ENCODE data around the gene PLPP3. TPM values are rescaled to one million over a fixed set of nuclear protein-coding genes. Genes with fewer than 3 reads are reported as not detected.
"Not testable (repeated sequence)": the region's sequence is repeated elsewhere in the genome, so short reads cannot be mapped to it uniquely, and the experiment has no call there.

Gene PLPP3
- 26.5 and 26.7 TPM in 2 replicates for total RNA-seq (2014; rRNA removed; shearing (Covaris generic))
- 28.1 and 42.2 TPM in 2 replicates for polyA plus RNA-seq (2015; cell fraction: cytosol; rRNA removed)
- 15.1 and 17.5 TPM in 2 replicates for polyA plus RNA-seq (2015; cell fraction: nucleus; rRNA removed)

DNA sequence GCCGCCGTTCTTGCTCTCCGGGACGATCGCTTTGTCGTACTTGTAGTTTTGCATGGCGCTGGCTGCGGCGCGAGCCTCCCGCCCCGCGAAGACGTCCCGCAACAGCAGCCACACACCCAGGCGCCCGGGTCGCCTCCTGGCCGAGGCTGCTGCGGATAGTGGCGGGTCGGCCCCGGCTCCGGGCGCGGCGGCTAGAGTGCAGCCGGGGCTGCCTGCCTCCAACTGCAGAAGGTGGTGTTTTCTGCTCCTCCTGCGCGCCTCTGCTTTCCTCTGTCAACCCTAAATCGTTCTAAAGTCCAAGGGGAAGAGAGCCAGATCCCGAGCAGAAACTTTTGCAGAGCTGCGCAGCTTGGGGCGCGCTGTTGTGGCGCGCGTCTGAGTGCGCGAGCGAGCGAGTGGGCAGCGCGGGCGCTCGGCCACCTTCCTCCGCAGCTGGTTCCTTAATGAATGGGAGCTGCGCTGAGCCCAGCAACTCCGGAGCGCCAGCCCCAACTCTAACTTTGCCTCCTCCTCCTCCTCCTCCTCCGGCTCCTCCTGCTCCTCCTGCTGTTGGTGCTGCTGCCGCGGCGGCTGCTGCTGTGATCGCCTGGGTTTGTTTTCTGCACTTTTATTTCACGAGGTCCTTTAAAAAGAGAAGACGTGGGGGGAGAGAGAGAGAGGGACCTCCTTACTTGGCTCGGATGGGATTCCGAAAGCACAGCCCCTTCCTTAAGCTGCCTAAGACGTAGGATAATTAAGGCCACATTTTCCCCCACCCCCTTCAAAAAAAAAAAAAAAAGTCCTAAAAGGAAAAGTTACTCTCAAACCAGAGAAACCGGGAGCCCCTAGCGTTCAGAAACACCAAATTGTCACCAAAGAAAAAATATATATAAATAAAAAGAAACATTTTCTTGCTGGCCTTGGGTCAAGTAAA, at the start of gene PLPP3:
Gene PLPP3 (minus strand): TSS at position 601 of the 913 bp plus-strand sequence. CDS start 547 bp downstream, at position 54.
- peak; percentile 86 for DNase-seq (ENCODE audit: low read depth, low spot score)
- in situ Hi-C loops (cut with HindIII; ENCODE audit: low pct_unique_long_range_greater_than_20kb, low sequenced_read_pairs) = no loop called here

GRCh38 chr1:56627636-56628039, 48.3 kb upstream of the PLPP3 start:
- DNase-seq (ENCODE audit: low read depth, low spot score) = no peak
- in situ Hi-C loops (cut with HindIII; ENCODE audit: low pct_unique_long_range_greater_than_20kb, low sequenced_read_pairs) = no loop called here

DNA sequence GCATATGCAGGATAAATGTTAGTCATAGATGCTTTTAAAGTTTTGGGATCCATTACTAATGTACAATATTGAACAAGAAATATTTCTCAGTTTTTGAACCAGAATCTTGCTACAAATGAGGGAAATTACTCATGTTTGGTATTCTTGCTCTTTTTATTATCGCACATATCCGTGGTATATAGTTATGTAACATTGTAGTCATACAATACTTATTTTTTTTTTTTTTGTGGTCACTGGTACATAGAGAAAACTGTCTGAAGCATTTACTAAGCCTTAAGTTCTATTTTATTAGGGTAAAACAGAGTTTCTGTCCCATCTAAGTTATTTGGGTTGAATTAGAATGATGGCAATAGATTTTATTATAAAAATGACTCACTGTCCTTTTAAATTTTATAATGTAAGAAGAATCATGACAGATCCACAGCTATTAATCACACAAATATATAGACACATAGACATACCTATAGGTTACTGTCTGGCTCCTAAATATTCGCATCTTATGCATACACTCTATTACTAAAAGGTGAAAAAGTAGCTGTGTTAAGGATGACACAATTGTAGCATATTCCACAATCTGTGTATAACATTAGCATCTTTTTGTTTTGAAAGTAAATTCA, 47.8 kb upstream of the PLPP3 start:
- DNase-seq (ENCODE audit: low read depth, low spot score) = no peak
- in situ Hi-C loops (cut with HindIII; ENCODE audit: low pct_unique_long_range_greater_than_20kb, low sequenced_read_pairs) = no loop called here

DNA sequence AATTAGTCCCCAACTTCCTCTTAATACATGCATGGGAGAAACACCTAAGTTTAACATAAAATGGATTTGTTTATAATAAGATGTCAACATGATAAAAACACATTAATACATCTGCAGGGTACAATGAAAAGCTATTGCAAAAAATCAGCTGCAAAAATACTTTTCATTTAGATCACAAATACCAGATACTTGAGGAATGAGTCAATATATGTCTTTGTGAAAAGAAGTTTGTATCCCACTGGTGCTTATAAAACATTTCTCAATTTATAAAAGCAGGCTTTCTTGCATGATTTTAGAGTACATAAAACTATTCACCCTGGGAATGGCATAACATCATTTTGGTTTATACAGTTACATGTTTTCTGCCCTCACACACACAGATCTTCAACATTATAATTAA, 47.2 kb upstream of the PLPP3 start:
- in situ Hi-C loops (cut with HindIII; ENCODE audit: low pct_unique_long_range_greater_than_20kb, low sequenced_read_pairs) = no loop called here
- no peak for DNase-seq (ENCODE audit: low read depth, low spot score)

DNA sequence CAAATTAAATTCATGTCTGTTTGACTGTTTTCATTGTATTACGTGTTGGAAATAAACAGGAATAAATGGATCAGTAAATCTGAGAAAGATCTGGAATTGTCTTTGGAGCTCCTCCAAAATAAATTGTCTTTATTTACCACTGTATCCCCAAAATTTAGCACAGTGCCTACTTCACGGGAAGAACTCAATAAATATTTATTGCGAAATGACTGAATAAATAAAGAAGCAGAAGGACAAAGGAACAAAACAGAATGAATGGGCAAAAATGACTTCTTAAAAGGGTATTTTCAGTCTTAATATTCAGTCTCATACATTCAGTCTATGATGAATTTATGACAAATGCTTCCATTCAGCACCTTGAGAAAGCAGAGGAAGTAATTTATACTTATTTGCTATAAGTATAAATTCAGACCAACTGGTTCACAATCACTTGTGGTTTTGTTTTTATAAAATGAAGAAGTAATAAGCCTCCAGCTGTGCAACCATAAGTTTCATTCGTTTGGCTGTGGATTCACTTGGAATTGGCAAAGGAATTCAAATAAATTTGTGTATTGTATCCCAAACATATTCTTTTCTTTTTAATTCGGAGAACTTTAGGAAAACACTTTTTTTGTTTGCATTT, 46.6 kb upstream of the PLPP3 start:
- in situ Hi-C loops (cut with HindIII; ENCODE audit: low pct_unique_long_range_greater_than_20kb, low sequenced_read_pairs) = no loop called here
- DNase-seq (ENCODE audit: low read depth, low spot score) = no peak

- peak; percentile 14 for DNase-seq (ENCODE audit: low read depth, low spot score)
- in situ Hi-C loops (cut with HindIII; ENCODE audit: low pct_unique_long_range_greater_than_20kb, low sequenced_read_pairs) = no loop called here
Measured at GRCh38 chr1:56617141-56617540, 37.8 kb upstream of the PLPP3 start.

GRCh38 chr1:56610770-56611169, 31.4 kb upstream of the PLPP3 start:
- in situ Hi-C loops (cut with HindIII; ENCODE audit: low pct_unique_long_range_greater_than_20kb, low sequenced_read_pairs) = not testable (repeated sequence)
- DNase-seq (ENCODE audit: low read depth, low spot score) = peak; percentile 62

- in situ Hi-C loops (cut with HindIII; ENCODE audit: low pct_unique_long_range_greater_than_20kb, low sequenced_read_pairs) = not testable (repeated sequence)
Measured at GRCh38 chr1:56610097-56610496, 30.7 kb upstream of the PLPP3 start.

DNA sequence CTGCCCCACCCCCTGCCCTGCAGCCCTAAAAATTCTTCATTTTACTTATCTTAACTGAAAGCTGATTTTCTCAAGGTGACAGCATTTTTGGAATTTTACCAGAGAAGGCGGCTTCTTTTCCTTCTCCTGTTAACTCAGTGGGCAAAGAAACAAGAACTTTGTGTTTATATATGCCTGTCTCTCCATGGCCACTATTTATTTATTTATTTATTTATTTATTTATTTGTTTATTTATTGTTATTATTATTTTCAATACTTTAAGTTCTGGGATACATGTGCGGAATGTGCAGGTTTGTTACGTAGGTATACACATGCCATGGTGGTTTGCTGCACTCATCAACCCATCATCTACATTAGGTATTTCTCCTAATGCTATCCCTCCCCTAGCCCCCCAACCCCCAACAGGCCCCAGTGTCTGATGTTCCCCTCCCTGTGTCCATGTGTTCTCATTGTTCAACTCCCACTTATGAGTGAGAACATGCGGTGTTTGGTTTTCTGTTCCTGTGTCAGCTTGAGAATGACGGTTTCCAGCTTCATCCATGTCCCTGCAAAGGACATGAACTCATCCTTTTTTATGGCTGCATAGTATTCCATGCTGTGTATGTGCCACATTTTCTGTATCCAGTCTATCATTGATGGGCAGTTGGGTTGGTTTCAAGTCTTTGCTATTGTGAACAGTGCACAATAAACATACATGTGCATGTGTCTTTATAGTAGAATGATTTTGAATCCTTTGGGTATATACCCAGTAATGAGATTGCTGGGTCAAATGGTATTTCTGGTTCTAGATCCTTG, 16.2 kb upstream of the PLPP3 start:
- DNase-seq (ENCODE audit: low read depth, low spot score); in situ Hi-C loops (cut with HindIII; ENCODE audit: low pct_unique_long_range_greater_than_20kb, low sequenced_read_pairs): not testable (repeated sequence)

More at GRCh38 chr1:56610097-56610496, 30.7 kb upstream of the PLPP3 start:
- DNase-seq (ENCODE audit: low read depth, low spot score) = not testable (repeated sequence)

DNA sequence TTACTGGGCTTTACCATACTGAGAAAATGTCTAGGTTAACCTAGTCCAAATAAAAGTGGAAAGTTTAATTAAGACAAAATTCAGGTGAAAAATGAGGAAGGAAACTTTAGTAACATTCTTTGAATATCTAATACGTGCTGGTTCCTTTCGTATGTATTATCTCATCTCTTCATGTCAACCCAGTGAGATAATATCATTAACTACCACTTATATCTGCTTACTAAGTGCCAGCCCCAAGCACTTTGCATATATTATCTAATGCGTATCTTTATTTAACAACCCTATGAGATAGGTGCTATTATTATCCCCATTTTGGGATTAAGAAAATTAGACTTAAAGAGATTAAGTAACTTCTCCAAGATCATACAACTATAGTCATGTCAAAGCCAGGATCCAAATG, 12.5 kb upstream of the PLPP3 start:
- no peak for DNase-seq (ENCODE audit: low read depth, low spot score)
- in situ Hi-C loops (cut with HindIII; ENCODE audit: low pct_unique_long_range_greater_than_20kb, low sequenced_read_pairs) = no loop called here

GRCh38 chr1:56590520-56591011, 11.2 kb upstream of the PLPP3 start:
- in situ Hi-C loops (cut with HindIII; ENCODE audit: low pct_unique_long_range_greater_than_20kb, low sequenced_read_pairs) = no loop called here

GRCh38 chr1:56589369-56589768, 10.0 kb upstream of the PLPP3 start:
- in situ Hi-C loops (cut with HindIII; ENCODE audit: low pct_unique_long_range_greater_than_20kb, low sequenced_read_pairs) = no loop called here
- DNase-seq (ENCODE audit: low read depth, low spot score) = no peak

More at GRCh38 chr1:56590520-56591011, 11.2 kb upstream of the PLPP3 start:
- no peak for DNase-seq (ENCODE audit: low read depth, low spot score)

DNA sequence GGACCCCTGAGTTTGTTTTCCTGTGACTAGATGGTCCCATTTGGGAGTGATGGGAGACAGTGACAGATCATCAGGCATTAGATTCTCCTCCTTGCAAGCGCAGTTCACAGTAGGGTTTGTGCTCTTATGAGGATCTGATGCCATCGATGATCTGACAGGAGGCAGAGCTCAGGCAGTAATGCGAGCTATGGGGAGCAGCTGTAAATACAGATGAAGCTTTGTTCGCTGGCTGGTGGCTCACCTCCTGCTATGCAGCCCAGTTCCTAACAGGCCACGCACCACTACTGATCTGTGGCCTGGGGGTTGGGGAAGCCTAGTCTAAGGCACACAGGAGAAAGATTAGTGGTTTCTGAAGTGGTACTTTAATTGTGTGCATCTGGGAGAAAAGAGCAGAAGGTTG, 7.1 kb upstream of the PLPP3 start:
- in situ Hi-C loops (cut with HindIII; ENCODE audit: low pct_unique_long_range_greater_than_20kb, low sequenced_read_pairs) = no loop called here
- DNase-seq (ENCODE audit: low read depth, low spot score) = peak; percentile 33

DNA sequence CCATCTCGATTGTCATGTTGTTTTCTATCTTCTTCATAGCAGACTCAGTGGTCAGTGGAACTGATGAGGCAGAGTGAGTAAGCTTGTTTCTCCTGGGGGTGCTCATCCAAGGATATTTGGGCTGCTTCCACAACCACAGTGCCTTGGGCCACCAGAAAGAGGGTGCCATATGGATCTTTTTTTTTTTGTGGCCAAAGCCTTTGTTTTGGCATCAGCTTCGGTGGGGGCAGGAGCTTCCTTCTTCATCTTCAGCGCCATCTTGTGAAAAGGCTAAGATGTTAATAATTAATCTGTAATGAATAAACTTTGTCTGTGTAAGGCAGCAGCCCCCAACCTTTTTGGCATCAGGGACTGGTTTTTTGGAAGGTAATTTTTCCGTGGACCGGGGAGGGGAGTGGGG, 6.6 kb upstream of the PLPP3 start:
- DNase-seq (ENCODE audit: low read depth, low spot score) = no peak
- in situ Hi-C loops (cut with HindIII; ENCODE audit: low pct_unique_long_range_greater_than_20kb, low sequenced_read_pairs) = no loop called here

DNA sequence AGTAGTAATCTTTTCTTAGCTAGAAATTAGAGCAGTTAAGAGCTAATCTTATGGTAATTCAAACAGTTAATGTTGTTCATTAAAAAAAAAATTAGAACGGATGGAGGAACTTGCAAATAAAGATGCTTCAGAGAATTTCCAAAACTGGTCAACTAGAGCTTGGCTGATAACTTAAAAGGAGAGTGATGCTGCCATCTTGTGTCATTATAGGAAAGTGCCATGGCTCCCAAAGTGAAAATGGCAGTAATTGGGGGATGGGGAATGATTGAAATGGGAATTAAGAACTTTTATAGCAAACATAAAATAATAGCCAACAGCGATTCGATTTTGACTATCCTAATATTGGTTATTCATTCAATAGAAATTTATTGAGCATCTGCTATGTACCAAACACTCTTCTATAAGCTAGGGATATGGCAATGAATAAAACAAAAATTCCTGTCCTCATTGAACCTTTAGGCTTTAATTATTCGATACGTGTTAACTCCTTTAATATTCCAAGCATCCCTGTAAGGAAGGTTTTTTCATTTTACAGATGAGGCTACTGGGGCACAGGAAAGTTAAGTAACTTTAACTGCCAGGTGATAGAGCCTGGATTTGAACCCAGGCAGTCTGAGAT, 5.7 kb upstream of the PLPP3 start:
- in situ Hi-C loops (cut with HindIII; ENCODE audit: low pct_unique_long_range_greater_than_20kb, low sequenced_read_pairs) = no loop called here
- DNase-seq (ENCODE audit: low read depth, low spot score) = peak; percentile 66

- no peak for DNase-seq (ENCODE audit: low read depth, low spot score)
- in situ Hi-C loops (cut with HindIII; ENCODE audit: low pct_unique_long_range_greater_than_20kb, low sequenced_read_pairs) = no loop called here
Measured at GRCh38 chr1:56583957-56584468, 4.7 kb upstream of the PLPP3 start.

- DNase-seq (ENCODE audit: low read depth, low spot score) = no peak
Measured at GRCh38 chr1:56580771-56581170, 1.4 kb upstream of the PLPP3 start.

More at GRCh38 chr1:56580771-56581170, 1.4 kb upstream of the PLPP3 start:
- in situ Hi-C loops (cut with HindIII; ENCODE audit: low pct_unique_long_range_greater_than_20kb, low sequenced_read_pairs) = no loop called here

Measured in SK-MEL-5 (cell line).